Calu3 (cell line): ENCODE measurements around the gene ADRB2. TPM values are rescaled to one million over a fixed set of nuclear protein-coding genes. Genes with fewer than 3 reads are reported as not detected.
A peak's percentile ranks its signal among the peaks of the same experiment; 100 is the strongest.

Experiments used
- BruUV-seq: library from RNA; stranded (reverse); fragments of 400-500 nt; replicated peaks from 2 replicates; lab custom pipeline; 2021; lab: Mats Ljungman, UMichigan
- CTCF ChIA-PET: fragments of 300-600 bp; sonication (Branson Sonifier 250); formaldehyde crosslinking; loops from one replicate; lab custom pipeline; 2022; ENCODE audit warnings: antibody characterized with exemption; lab: Charles Lee
- DNase-seq: peaks from one replicate; pipeline ENCODE4 v3.0.0; 2022
- H3K27ac Mint-ChIP-seq: one replicate; pipeline ENCODE4 v1.8.0; 2022; ENCODE audit warnings: mixed read lengths; ENCODE audit not compliant: unreplicated experiment
- H3K27me3 Mint-ChIP-seq: one replicate; pipeline ENCODE4 v1.8.0; 2022; ENCODE audit warnings: mixed read lengths; ENCODE audit not compliant: unreplicated experiment
- H3K36me3 Mint-ChIP-seq: one replicate; pipeline ENCODE4 v1.8.0; 2022; ENCODE audit warnings: mild to moderate bottlenecking, moderate library complexity, mixed read lengths; ENCODE audit not compliant: insufficient read depth, unreplicated experiment
- H3K4me1 Mint-ChIP-seq: one replicate; pipeline ENCODE4 v1.8.0; 2022; ENCODE audit warnings: mild to moderate bottlenecking, low read depth, mixed read lengths; ENCODE audit not compliant: unreplicated experiment
- H3K4me3 Mint-ChIP-seq: one replicate; pipeline ENCODE4 v1.8.0; 2022; ENCODE audit warnings: mild to moderate bottlenecking, low read depth, moderate library complexity, mixed read lengths; ENCODE audit not compliant: unreplicated experiment
- H3K9me3 Mint-ChIP-seq: one replicate; pipeline ENCODE4 v1.8.0; 2022; ENCODE audit warnings: low read depth, mixed read lengths; ENCODE audit not compliant: unreplicated experiment
- CTCF ChIP-seq: fragments of 200-600 bp; IDR thresholded peaks from one replicate; pipeline ENCODE4 v1.8.0; 2022; ENCODE audit warnings: antibody characterized with exemption; ENCODE audit not compliant: unreplicated experiment
- intact Hi-C: fragments of 100-400 bp; cut with micrococcal nuclease; formaldehyde crosslinking; loops from one replicate; pipeline ENCODE4 v1.10.0; 2022; ENCODE audit not compliant: unreplicated experiment
- total RNA-seq: library from RNA; stranded (reverse); gene quantifications from 2 replicates; pipeline ENCODE4 v1.2.3, GENCODE V29; 2022

Gene ADRB2
- total RNA-seq, 1 experiment from 2014 or later, result 16.9 TPM

GRCh38 chr5:148826739-148827070 is 294 bp downstream of the ADRB2 start:
- no peak for DNase-seq
- Mint-ChIP-seq H3K27me3 (no peaks in the 10 kb centered on the region), H3K4me1 (peaks cover 21% of the 10 kb centered on the region), H3K27ac (peak overlapping the region; percentile 79), H3K9me3 (no peaks in the 10 kb centered on the region), H3K4me3 (peak overlapping the region; percentile 88), H3K36me3 (peaks cover 63% of the 10 kb centered on the region)
- intact Hi-C loops, result loop anchor here (1.0 to 5.0 kb wide), 4 partner anchors 172 to 384 kb away; no protein-coding TSS in a partner anchor
- CTCF ChIA-PET, result interaction anchor here (0.7 to 2.1 kb wide), 13 partner anchors 19 to 288 kb away, joined by 3 to 10 read pairs (median 5); no protein-coding TSS in a partner anchor
- TF ChIP-seq CTCF, result no peak
- no TSS peak for BruUV-seq

- DNase-seq, result no peak
- Mint-ChIP-seq H3K9me3 (no peaks in the 10 kb centered on the region), H3K4me3 (peak overlapping the region; percentile 88), H3K4me1 (peaks cover 31% of the 10 kb centered on the region), H3K36me3 (peaks cover 73% of the 10 kb centered on the region), H3K27me3 (no peaks in the 10 kb centered on the region), H3K27ac (peak overlapping the region; percentile 79)
- CTCF ChIA-PET, result interaction anchor here (0.5 to 2.3 kb wide), 7 partner anchors 14 to 773 kb away, joined by 3 to 8 read pairs (median 3); no protein-coding TSS in a partner anchor
- BruUV-seq, result no TSS peak
- intact Hi-C loops, result loop anchor here (1.0 to 5.0 kb wide), 6 partner anchors 85 to 385 kb away; no protein-coding TSS in a partner anchor
- TF ChIP-seq CTCF, result no peak
Measured at GRCh38 chr5:148827723-148828122, 1.3 kb downstream of the ADRB2 start.

DNA sequence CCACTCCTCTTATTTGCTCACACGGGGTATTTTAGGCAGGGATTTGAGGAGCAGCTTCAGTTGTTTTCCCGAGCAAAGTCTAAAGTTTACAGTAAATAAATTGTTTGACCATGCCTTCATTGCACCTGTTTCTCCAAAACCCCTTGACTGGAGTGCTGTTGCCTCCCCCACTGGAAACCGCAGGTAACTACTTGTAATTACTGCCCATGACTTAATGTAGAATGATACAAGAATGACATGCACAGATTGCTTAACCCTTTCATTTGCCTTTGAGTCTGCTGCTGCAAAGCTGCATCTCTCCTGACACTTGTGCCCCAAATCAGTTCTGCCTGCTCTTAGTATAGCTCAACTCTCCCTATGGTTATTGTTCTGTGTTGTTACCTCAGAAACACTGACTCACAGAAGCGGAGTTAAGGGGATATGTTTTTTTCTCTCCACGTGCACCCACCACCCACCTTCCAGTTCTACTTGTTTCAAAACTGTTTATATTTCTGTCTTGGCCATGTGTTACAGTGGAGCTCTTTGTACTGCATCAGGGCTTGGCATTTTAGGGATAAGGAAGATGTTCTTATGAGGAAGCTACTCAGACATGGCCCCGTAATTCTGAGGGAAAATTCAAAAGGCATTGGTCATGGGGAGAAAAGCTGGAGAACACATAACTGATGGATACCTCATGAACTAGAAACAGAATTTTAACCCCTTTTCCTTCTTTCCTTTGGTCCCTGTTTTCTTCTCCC is 2.3 kb downstream of the ADRB2 start:
- Mint-ChIP-seq H3K27me3 (no peaks in the 10 kb centered on the region), H3K9me3 (no peaks in the 10 kb centered on the region), H3K27ac (peak overlapping the region; percentile 79), H3K4me3 (peak overlapping the region; percentile 88), H3K36me3 (peaks cover 74% of the 10 kb centered on the region), H3K4me1 (peaks cover 35% of the 10 kb centered on the region)
- no TSS peak for BruUV-seq
- TF ChIP-seq CTCF, result peak; percentile 48
- peak; percentile 58 for DNase-seq
- CTCF ChIA-PET, result interaction anchor here (0.6 to 2.3 kb wide), 7 partner anchors 13 to 1477 kb away, joined by 3 to 8 read pairs (median 3); no protein-coding TSS in a partner anchor
- intact Hi-C loops, result loop anchor here (1.0 to 5.0 kb wide), 6 partner anchors 84 to 386 kb away; no protein-coding TSS in a partner anchor

- Mint-ChIP-seq H3K27ac (peak overlapping the region; percentile 79), H3K4me1 (peaks cover 39% of the 10 kb centered on the region)
Measured at GRCh38 chr5:148829248-148829594, 2.8 kb downstream of the ADRB2 start.

More at GRCh38 chr5:148829248-148829594, 2.8 kb downstream of the ADRB2 start:
- intact Hi-C loops, result loop anchor here (2.0 to 5.0 kb wide), 5 partner anchors 84 to 387 kb away; no protein-coding TSS in a partner anchor
- H3K36me3 Mint-ChIP-seq, result peaks cover 74% of the 10 kb centered on the region
- H3K9me3 Mint-ChIP-seq, result no peaks in the 10 kb centered on the region
- no TSS peak for BruUV-seq
- DNase-seq, result no peak
- CTCF ChIA-PET, result interaction anchor here (0.8 to 2.3 kb wide), 6 partner anchors 8 to 206 kb away, joined by 3 to 8 read pairs (median 4); no protein-coding TSS in a partner anchor
- no peaks in the 10 kb centered on the region for H3K27me3 Mint-ChIP-seq
- no peak for TF ChIP-seq CTCF
- H3K4me3 Mint-ChIP-seq, result peak overlapping the region; percentile 88
